NCI-H524 treated with DMSO at 0.1 percent for 48 hours (cell line): ENCODE results near the gene ACKR3.

Experiments
- DNase-seq: peaks from one replicate; lab custom pipeline; 2025; lab: John Stamatoyannopoulos, UW

Gene ACKR3

GRCh38 chr2:236570081-236570868, 650 bp downstream of the ACKR3 start:
- no peak for DNase-seq

DNA sequence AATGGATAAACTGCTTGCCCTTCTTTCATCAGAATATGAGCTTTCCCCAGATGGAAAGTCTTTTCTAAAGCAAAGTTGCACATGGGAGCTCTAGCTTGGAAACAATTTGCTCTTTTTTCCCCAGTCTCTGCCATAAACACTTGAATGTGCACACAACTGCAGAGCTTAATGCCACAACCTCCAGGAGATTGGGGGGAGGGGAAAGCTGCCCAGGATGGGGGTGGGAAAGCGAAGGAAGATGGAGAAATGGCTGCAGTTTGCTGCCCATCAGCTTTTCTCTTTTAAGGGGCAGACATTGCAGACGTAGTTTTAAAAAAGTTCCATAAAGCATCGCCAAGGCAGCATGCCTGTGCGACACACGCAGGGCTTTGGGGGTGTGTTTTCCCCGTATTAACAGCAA, 1.5 kb downstream of the ACKR3 start:
- DNase-seq, result no peak

GRCh38 chr2:236572482-236572881, 2.9 kb downstream of the ACKR3 start:
- DNase-seq, result peak; percentile 22

DNA sequence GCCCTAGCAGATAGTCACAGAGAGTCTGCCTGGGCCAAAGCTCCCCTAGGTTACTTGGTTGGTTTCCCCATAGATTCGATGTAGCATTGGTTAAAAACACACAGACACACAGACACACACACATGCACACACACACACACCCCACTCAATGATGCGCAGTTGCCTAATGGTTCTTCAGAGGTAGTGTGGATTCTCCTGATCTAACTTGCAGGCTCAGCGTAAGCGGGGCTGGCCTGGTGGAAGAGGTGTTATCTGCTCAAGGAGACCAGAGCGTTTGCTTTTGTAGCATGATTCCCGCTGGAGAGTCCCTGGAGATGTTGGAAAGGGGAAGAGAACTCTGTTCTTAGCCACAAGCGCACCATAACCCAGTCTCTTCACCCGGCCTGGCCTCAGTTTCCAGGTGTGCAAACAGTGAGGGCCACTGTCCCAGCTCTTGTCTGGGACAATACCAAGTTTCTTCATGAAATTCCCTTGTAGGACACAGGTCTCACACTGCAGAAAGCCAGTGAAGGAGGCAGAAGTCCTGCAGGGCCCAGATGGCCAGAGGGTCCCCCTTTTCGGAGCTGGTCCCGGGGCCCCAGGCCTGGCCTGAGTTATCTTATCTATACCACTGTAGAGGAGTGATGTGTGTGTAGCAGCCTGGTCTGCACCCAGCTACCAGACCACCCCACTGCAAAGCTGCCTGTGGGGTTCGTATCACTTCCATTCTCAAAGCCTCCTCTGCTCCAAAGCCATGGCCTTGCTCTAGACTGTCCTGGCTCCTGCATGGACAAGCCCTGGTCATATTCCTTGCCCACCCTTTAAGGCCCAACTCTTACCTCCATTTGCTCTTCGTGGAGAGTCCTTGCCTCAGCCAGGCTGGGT, 3.7 kb downstream of the ACKR3 start:
- no peak for DNase-seq

DNA sequence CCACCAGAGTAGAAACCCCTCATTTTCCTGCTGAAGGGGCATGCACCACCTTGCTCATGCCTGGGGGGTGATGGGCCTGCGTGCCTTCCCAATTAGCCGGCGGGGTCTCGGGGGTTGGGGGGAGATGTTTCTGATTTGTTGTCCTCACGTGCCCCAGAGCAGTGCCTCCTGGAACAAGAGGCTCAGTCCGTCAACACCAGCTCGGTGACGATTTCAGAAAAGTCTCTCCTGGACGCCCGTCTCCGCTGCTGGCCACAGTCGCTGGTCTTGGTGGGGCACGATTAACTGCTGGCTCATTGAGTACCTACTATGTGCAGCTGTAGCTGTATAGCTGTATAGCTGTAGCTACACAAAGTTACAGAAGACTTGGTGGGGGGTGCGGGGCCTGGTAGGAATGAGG, 4.4 kb downstream of the ACKR3 start:
- no peak for DNase-seq

- DNase-seq, result no peak
Observed at GRCh38 chr2:236574424-236575145, 5.0 kb downstream of the ACKR3 start.

DNA sequence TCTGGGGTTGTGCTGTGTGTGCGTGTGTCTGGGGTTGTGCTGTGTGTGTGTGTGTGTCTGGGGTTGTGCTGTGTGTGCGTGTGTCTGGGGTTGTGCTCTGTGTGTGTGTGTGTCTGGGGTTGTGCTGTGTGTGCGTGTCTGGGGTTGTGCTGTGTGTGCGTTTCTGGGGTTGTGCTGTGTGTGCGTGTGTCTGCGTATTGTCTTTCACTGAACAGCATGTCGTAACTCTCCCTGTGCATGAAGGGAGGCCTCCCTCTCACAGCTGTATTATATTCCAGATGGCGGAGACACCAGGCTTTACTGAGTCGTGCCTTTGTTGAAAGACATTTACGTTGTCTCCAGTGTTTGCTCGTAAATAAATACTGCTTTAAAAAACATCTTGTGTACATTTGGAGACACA, 5.9 kb downstream of the ACKR3 start:
- no peak for DNase-seq

- no peak for DNase-seq
Observed at GRCh38 chr2:236576087-236576486, 6.5 kb downstream of the ACKR3 start.

DNA sequence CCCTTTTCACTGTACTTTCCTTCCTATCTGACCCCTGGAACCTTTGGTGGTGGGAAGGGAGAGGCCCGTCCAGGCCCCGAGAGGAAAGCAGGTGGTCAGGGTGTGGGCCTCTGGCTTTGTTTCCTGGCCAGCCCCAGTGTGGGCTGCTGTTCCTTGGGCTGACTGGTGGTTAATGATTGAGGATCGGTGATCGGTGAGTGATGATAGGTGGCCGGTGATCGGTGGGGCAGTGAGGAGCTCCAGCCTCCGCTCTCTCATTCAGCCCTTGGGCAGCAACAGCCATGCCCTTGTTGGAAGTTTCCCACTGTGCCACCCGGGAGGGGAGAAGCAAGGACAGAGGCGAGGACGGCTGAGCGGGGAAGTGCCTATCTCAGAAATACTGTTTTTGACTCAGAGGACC, 7.3 kb downstream of the ACKR3 start:
- DNase-seq, result no peak

- no peak for DNase-seq
Observed at GRCh38 chr2:236577481-236578410, 8.1 kb downstream of the ACKR3 start.

- DNase-seq, result no peak
Observed at GRCh38 chr2:236578411-236578846, 8.8 kb downstream of the ACKR3 start.

GRCh38 chr2:236579048-236579745, 9.6 kb downstream of the ACKR3 start:
- DNase-seq, result no peak

DNA sequence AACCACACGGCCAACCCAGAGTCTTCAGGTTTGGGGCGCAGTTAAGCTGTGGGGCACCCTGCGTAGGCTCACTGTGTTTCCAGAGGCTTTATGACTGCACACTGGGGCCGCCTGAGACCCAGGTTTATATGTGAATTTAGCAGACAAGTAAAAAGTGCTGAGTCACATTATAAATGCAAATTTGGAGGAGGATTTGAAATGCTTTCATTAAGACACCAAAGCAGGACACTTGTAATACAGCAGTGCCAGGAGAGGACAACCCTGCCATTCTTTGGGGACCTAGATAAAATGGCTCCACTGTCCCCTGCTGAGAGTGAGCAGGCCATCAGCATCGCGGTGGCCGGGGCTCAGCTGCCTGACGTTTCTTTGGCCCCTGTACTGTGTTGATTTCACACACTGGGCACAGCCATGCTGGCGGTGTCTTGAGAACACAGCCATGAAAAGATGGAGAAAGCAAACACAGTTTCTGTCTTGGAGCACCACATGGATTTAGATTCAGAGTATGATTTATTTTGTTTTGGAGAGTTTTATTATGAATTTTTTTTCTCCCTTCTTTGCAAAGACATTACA, 10.2 kb downstream of the ACKR3 start:
- DNase-seq, result no peak

DNA sequence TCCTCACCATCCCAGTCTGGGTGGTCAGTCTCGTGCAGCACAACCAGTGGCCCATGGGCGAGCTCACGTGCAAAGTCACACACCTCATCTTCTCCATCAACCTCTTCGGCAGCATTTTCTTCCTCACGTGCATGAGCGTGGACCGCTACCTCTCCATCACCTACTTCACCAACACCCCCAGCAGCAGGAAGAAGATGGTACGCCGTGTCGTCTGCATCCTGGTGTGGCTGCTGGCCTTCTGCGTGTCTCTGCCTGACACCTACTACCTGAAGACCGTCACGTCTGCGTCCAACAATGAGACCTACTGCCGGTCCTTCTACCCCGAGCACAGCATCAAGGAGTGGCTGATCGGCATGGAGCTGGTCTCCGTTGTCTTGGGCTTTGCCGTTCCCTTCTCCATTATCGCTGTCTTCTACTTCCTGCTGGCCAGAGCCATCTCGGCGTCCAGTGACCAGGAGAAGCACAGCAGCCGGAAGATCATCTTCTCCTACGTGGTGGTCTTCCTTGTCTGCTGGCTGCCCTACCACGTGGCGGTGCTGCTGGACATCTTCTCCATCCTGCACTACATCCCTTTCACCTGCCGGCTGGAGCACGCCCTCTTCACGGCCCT, 11.2 kb downstream of the ACKR3 start:
- no peak for DNase-seq

DNA sequence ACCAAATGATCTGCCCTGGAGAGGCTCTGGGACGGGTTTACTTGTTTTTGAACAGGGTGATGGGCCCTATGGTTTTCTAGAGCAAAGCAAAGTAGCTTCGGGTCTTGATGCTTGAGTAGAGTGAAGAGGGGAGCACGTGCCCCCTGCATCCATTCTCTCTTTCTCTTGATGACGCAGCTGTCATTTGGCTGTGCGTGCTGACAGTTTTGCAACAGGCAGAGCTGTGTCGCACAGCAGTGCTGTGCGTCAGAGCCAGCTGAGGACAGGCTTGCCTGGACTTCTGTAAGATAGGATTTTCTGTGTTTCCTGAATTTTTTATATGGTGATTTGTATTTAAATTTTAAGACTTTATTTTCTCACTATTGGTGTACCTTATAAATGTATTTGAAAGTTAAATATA, 11.9 kb downstream of the ACKR3 start:
- DNase-seq, result no peak

GRCh38 chr2:236582968-236583367, 13.3 kb downstream of the ACKR3 start:
- DNase-seq, result no peak

GRCh38 chr2:236583621-236584203, 14.1 kb downstream of the ACKR3 start:
- DNase-seq, result no peak

- no peak for DNase-seq
Observed at GRCh38 chr2:236584521-236585384, 15.1 kb downstream of the ACKR3 start.

- no peak for DNase-seq
Observed at GRCh38 chr2:236585966-236586365, 16.3 kb downstream of the ACKR3 start.
